H1 (cell line): Measurements from ENCODE around the gene SOX2.

Experiments used
- CBX8 ChIP-seq: fragments of 300-800, 300-1000 bp; sonication (generic); IDR thresholded peaks from 2 replicates; pipeline ENCODE4 v1.7.1; 2016; ENCODE audit warnings: low read depth, low read length, borderline replicate concordance
- EP300 ChIP-seq, 2 experiments: IDR thresholded peaks; 1 replicate in 1 of 2; 2 replicates in 1 of 2; pipeline ENCODE4 v1.6.1; 2011 to 2012; ENCODE audit warnings: low read depth in 2 of 2, low read length in 2 of 2, mild to moderate bottlenecking in 2 of 2, borderline replicate concordance in 1 of 2, inconsistent platforms in 1 of 2, moderate library complexity in 1 of 2
- EZH2 ChIP-seq: fragments of 200-600 bp; sonication (generic); IDR thresholded peaks from 2 replicates; pipeline ENCODE4 v1.7.1; 2012; ENCODE audit warnings: low read depth, mild to moderate bottlenecking, moderate library complexity, low read length, inconsistent platforms; ENCODE audit not compliant: severe bottlenecking
- GABPA ChIP-seq: IDR thresholded peaks from 2 replicates; pipeline ENCODE4 v1.6.1; 2011; ENCODE audit warnings: mild to moderate bottlenecking, low read length, moderate library complexity, borderline replicate concordance; ENCODE audit not compliant: insufficient read depth
- MAFK ChIP-seq: IDR thresholded peaks from 2 replicates; pipeline ENCODE4 v1.6.1; 2012; ENCODE audit warnings: low read depth, mild to moderate bottlenecking, improper control_type of control experiment, low read length
- NRF1 ChIP-seq: IDR thresholded peaks from 2 replicates; pipeline ENCODE4 v1.6.1; 2011; ENCODE audit warnings: mild to moderate bottlenecking, low read depth, low read length, improper control_type of control experiment
- POLR2A ChIP-seq, 2 experiments: IDR thresholded peaks; 1 replicate in 1 of 2; 2 replicates in 1 of 2; pipeline ENCODE4 v1.6.1; 2011; ENCODE audit warnings: low read depth in 2 of 2, low read length in 2 of 2, mild to moderate bottlenecking in 2 of 2; ENCODE audit errors: control extremely low read depth in 1 of 2
- POLR2AphosphoS5 ChIP-seq: IDR thresholded peaks from 2 replicates; pipeline ENCODE4 v1.6.1; 2011; ENCODE audit warnings: low read depth, low read length
- SP1 ChIP-seq: IDR thresholded peaks from 2 replicates; pipeline ENCODE4 v1.6.1; 2011; ENCODE audit warnings: low read depth, low read length
- TEAD4 ChIP-seq: IDR thresholded peaks from 2 replicates; pipeline ENCODE4 v1.6.1; 2012; ENCODE audit warnings: low read depth, low read length, inconsistent platforms, mixed read lengths
- YY1 ChIP-seq: IDR thresholded peaks from 2 replicates; pipeline ENCODE4 v1.6.1; 2011; ENCODE audit warnings: low read depth, mild to moderate bottlenecking, low read length
- TF ChIP-seq, protein P1 (sequence below), 3 experiments: IDR thresholded peaks; 1 replicate in 2 of 3; 2 replicates in 1 of 3; pipeline versions ENCODE4 v1.5.1 to v1.6.1; 2011; ENCODE audit warnings: low read length in 3 of 3, mild to moderate bottlenecking in 3 of 3, inconsistent platforms in 2 of 3, low read depth in 1 of 3, moderate library complexity in 1 of 3; ENCODE audit not compliant: insufficient read depth in 1 of 3; ENCODE audit errors: control extremely low read depth in 1 of 3

DNA sequence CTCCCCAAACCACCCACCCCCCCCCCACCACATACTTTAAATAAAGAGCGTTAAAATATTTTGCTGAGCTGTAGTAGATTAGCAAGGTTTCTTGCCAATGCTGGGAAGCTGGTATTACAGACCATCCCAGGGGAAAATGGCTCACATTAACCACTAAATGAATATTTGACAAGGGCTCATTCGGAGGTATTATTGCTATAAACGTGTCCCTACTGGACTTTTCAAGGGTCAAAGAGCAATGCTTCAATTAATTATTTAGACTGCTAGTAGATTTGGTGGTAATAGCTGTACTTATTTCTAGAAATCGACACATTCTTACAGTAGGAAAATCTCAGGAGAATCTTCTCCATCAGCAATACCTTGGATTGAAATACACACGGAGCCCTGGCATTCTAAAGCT is 5.2 kb downstream of the SOX2 start:
- TF ChIP-seq, protein P1, sequence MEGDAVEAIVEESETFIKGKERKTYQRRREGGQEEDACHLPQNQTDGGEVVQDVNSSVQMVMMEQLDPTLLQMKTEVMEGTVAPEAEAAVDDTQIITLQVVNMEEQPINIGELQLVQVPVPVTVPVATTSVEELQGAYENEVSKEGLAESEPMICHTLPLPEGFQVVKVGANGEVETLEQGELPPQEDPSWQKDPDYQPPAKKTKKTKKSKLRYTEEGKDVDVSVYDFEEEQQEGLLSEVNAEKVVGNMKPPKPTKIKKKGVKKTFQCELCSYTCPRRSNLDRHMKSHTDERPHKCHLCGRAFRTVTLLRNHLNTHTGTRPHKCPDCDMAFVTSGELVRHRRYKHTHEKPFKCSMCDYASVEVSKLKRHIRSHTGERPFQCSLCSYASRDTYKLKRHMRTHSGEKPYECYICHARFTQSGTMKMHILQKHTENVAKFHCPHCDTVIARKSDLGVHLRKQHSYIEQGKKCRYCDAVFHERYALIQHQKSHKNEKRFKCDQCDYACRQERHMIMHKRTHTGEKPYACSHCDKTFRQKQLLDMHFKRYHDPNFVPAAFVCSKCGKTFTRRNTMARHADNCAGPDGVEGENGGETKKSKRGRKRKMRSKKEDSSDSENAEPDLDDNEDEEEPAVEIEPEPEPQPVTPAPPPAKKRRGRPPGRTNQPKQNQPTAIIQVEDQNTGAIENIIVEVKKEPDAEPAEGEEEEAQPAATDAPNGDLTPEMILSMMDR (IDR thresholded peaks at IDR 0.05; ENCODE audit: control extremely low read depth in 1 of 3, insufficient read depth in 1 of 3, low read depth in 1 of 3, low read length in 3 of 3) = no peak
- TF ChIP-seq POLR2A (IDR thresholded peaks at IDR 0.05; ENCODE audit: control extremely low read depth in 1 of 2, low read depth in 2 of 2, low read length in 2 of 2) (no peak), MAFK (no peak), TEAD4 (no peak), POLR2AphosphoS5 (no peak), EP300 (IDR thresholded peaks at IDR 0.05; ENCODE audit: borderline replicate concordance in 1 of 2, low read depth in 2 of 2, low read length in 2 of 2) (no peak), NRF1 (no peak), GABPA (no peak), EZH2 (no peak), SP1 (no peak), YY1 (no peak), CBX8 (no peak)
